GM12891 (cell line): Measurements from ENCODE around the gene MED12L.

Source experiments
- POLR2A ChIP-seq: IDR thresholded peaks from 2 replicates; pipeline ENCODE4 v1.6.1; 2011; ENCODE audit warnings: low read depth, low read length, control low read depth
- TAF1 ChIP-seq: IDR thresholded peaks from 2 replicates; pipeline ENCODE4 v1.6.1; 2011; ENCODE audit warnings: low read depth, low read length, control low read depth

DNA sequence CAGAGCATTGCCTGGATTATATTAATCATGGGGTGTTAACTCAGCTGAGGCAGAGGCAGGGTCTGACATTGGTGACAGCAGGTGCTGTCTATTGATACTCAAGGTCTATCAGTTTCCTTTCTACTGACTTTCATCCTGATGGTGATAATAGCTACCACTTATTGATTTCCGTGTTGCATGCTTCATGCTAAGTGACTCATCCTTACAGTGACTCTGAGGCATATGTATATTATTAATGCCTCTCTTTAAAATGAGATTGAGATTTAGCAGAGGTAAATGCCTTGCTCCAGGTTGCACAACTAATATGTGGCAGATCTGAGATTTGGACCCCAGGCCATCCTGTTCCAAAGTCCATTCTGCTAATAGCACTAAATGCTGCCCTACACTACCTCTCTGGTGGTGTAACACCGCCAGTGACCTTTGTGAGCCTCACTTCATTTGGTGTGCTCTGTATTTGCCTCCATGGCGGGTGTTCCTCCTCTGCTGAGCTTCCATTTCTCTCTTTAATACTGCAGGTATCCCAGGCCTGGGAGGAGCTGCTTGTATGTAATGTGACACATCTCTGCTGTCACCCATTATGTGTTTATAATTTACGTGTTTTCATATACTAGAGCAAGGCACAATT lies 67.1 kb downstream of the MED12L start:
- no peak for TF ChIP-seq TAF1
- TF ChIP-seq POLR2A: no peak
